ENCODE results near the gene UBE2U. TPM values are rescaled to one million over a fixed set of nuclear protein-coding genes. Genes with fewer than 3 reads are reported as not detected.
A peak's percentile ranks its signal among the peaks of the same experiment; 100 is the strongest.

Gene UBE2U
- total and polyA plus RNA-seq, 2 of the 8 experiments (the other 6 are each of a cell fraction or from before 2014, with no cell fraction given), result not detected

DNA sequence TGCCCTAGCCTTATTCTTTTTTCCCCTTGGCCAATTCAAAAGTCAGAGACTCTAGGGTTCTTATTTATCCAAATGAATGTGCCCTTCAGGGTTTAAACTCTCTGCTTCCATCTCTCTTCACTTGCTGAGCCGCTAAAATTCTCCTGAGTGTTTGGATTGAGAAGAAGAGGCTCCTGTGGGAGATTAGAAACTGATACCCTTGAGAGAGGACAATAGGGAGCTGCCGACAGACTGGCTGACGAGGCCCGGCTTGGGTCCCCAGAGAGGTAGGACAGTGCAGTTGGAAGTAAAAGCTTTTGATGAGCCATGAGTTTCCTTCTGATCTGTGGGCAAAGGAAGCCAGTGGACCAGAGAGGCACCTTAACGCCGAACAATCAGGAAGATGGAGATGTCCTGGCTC is 41.3 kb upstream of the UBE2U start:
- DNase-seq (ENCODE audit: low read depth in 1 of 2, low spot score in 2 of 2), result no peak
- no peak overlapping the region for H2AFZ ChIP-seq (ENCODE audit: low read length)
- no peak overlapping the region for H3K56ac ChIP-seq (replicated peaks; ENCODE audit: insufficient read length, low read depth, low read length)
- no peak overlapping the region for H4K5ac ChIP-seq (ENCODE audit: insufficient read length, low read depth, low read length)
- no peak overlapping the region for H3K23ac ChIP-seq (ENCODE audit: insufficient read length)
- H4K8ac ChIP-seq (ENCODE audit: extremely low read depth, insufficient read depth, low read length), result no peak overlapping the region
- no peaks in the 10 kb centered on the region for H3K4me1 ChIP-seq (replicated peaks in 1 of 4; ENCODE audit: control insufficient read depth in 3 of 4, insufficient read depth in 4 of 4, low read length in 3 of 4)
- H3K79me2 ChIP-seq (ENCODE audit: control insufficient read depth in 1 of 2, insufficient read depth in 2 of 2, low read length in 2 of 2), result no peaks in the 10 kb centered on the region
- H3K4me3 ChIP-seq (ENCODE audit: extremely low read depth in 1 of 4, insufficient read depth in 2 of 4, low read depth in 3 of 4, low read length in 4 of 4), result no peak overlapping the region
- no peak overlapping the region for H2BK12ac ChIP-seq (ENCODE audit: low read depth, low read length)
- H3K9ac ChIP-seq (replicated peaks in 1 of 4; ENCODE audit: extremely low read depth in 1 of 4, low read depth in 3 of 4, low read length in 3 of 4), result no peak overlapping the region
- peaks cover 4 to 41% (median 20%) of the 10 kb centered on the region in 4 experiments; a peak in 6 of 8 replicates for H3K36me3 ChIP-seq (ENCODE audit: control insufficient read depth in 2 of 4, insufficient read depth in 4 of 4, low read length in 3 of 4)
- no peak overlapping the region for H2BK5ac ChIP-seq (ENCODE audit: low read depth, low read length)
- ChIA-PET POLR2A (ENCODE audit: partially characterized antibody) (no interaction called here), CTCF (ENCODE audit: partially characterized antibody) (interaction anchor here (1.6 to 4.7 kb wide), 6 partner anchors 11 to 487 kb away, joined by 4 to 26 read pairs (median 7); no protein-coding TSS in a partner anchor)
- H3K18ac ChIP-seq (ENCODE audit: extremely low read depth, low read length), result no peak overlapping the region
- TF ChIP-seq CBX5 (IDR thresholded peaks at IDR 0.05; ENCODE audit: low read depth, low read length), result no peak
- no peak for TF ChIP-seq KDM5A (IDR thresholded peaks at IDR 0.05; ENCODE audit: low read length)
- no peaks in the 10 kb centered on the region for H3K27me3 ChIP-seq (replicated peaks in 1 of 4; ENCODE audit: control insufficient read depth in 3 of 4, extremely low read depth in 1 of 4, insufficient read depth in 3 of 4, low read length in 3 of 4)
- 90% methylated on average over 6 of the region's 6 CpGs; no CpG with 5 or more reads in 1 of the 2 experiments for WGBS, 2 experiments (ENCODE audit: extremely low coverage in 1 of 2, insufficient coverage in 1 of 2, insufficient read length in 1 of 2, insufficient replicate concordance in 2 of 2, low coverage in 1 of 2, low lambda C conversion rate in 2 of 2, missing lambda C conversion rate in 1 of 2)
- H3K9me3 ChIP-seq (ENCODE audit: insufficient read depth in 2 of 2, low read depth in 1 of 2, low read length in 1 of 2), result no peaks in the 10 kb centered on the region
- H3K79me1 ChIP-seq (ENCODE audit: low read depth, low read length), result no peaks in the 10 kb centered on the region
- no peak overlapping the region for H2BK15ac ChIP-seq (ENCODE audit: low read length)
- H2AK5ac ChIP-seq (ENCODE audit: low read depth, low read length), result no peak overlapping the region
- peak overlapping the region; percentile 79 for H3K4ac ChIP-seq (replicated peaks; ENCODE audit: insufficient read length, low read depth, low read length)
- FAIRE-seq, result no peak
- no peak overlapping the region for H3K4me2 ChIP-seq (ENCODE audit: insufficient read depth in 1 of 2, low read depth in 2 of 2, low read length in 2 of 2)
- no peaks in the 10 kb centered on the region for H3K23me2 ChIP-seq (ENCODE audit: low read depth, low read length)
- no peaks in the 10 kb centered on the region for H4K20me1 ChIP-seq (replicated peaks in 1 of 2; ENCODE audit: control insufficient read depth in 1 of 2, insufficient read depth in 2 of 2, low read length in 2 of 2)
- H4K91ac ChIP-seq (replicated peaks; ENCODE audit: insufficient read length, low read length), result no peak overlapping the region
- H2BK20ac ChIP-seq (ENCODE audit: low read length), result no peak overlapping the region
- H3K27ac ChIP-seq (ENCODE audit: low read depth, low read length), result no peak overlapping the region
- H3K14ac ChIP-seq (ENCODE audit: insufficient read length), result no peak overlapping the region
- no peak overlapping the region for H2BK120ac ChIP-seq (replicated peaks; ENCODE audit: low read depth, low read length)
